ENCODE measurements around the gene SFMBT1. TPM values are rescaled to one million over a fixed set of nuclear protein-coding genes. Genes with fewer than 3 reads are reported as not detected.

Gene SFMBT1
- total RNA-seq, 2 donors from 2014 or later, result 16.7 to 17.4 TPM

DNA sequence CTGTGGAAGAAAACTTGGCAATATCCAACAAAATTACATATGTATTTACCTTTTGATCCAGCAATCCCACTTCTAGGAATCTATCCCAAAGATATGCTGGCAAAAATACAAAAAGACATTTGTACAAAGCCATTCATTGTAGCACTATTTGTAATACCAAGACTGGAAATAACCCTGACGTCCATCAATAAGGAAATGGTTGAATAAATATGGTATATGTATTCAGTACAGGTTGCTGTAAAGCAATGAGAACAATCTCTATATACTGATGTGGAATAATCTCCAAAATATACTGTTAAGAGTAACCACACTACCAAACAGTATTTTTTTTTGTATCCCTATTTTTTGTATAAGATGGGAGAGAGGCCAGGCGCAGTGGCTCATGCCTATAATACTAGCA is 83.7 kb downstream of the SFMBT1 start:
- Histone ChIP-seq H3K27ac (no peak overlapping the region), H3K36me3 (no peaks in the 10 kb centered on the region), H3K4me1 (no peaks in the 10 kb centered on the region), H3K27me3 (no peaks in the 10 kb centered on the region), H3K4me3 (no peak overlapping the region), H3K9me3 (no peaks in the 10 kb centered on the region)
- no peak for TF ChIP-seq CTCF (IDR thresholded peaks at IDR 0.05)
- DNase-seq (ENCODE audit: low spot score), result no peak

DNA sequence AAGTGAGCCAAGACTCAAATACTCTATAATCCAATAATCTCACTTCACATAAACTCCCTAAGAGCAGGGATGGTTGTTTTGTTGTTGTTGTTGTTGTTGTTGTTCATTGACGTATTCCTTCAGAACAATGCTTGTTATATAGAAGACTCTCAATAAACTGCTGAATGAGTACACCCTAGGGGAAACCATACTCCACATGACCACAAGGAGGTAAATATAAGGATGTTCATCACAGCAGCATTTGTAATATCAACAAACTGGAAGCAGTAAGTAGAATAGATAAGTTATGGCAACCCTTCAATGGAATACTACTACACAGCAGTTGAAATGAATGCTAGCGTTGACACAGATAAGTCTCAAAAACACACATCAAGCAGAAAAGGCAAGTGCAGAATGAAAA is 86.1 kb downstream of the SFMBT1 start:
- no peaks in the 10 kb centered on the region for H3K27me3 ChIP-seq
- H3K4me3 ChIP-seq, result no peak overlapping the region
- no peak for DNase-seq (ENCODE audit: low spot score)
- no peak overlapping the region for H3K27ac ChIP-seq
- no peaks in the 10 kb centered on the region for H3K9me3 ChIP-seq
- TF ChIP-seq CTCF (IDR thresholded peaks at IDR 0.05), result no peak
- H3K4me1 ChIP-seq, result no peaks in the 10 kb centered on the region
- H3K36me3 ChIP-seq, result no peaks in the 10 kb centered on the region

- Histone ChIP-seq H3K4me3 (no peak overlapping the region), H3K9me3 (no peaks in the 10 kb centered on the region), H3K27ac (no peak overlapping the region), H3K4me1 (no peaks in the 10 kb centered on the region), H3K36me3 (peaks cover 4% of the 10 kb centered on the region), H3K27me3 (no peaks in the 10 kb centered on the region)
- TF ChIP-seq CTCF (IDR thresholded peaks at IDR 0.05), result no peak
- DNase-seq (ENCODE audit: low spot score), result no peak
Observed at GRCh38 chr3:52939600-52939999, 106.3 kb downstream of the SFMBT1 start.

DNA sequence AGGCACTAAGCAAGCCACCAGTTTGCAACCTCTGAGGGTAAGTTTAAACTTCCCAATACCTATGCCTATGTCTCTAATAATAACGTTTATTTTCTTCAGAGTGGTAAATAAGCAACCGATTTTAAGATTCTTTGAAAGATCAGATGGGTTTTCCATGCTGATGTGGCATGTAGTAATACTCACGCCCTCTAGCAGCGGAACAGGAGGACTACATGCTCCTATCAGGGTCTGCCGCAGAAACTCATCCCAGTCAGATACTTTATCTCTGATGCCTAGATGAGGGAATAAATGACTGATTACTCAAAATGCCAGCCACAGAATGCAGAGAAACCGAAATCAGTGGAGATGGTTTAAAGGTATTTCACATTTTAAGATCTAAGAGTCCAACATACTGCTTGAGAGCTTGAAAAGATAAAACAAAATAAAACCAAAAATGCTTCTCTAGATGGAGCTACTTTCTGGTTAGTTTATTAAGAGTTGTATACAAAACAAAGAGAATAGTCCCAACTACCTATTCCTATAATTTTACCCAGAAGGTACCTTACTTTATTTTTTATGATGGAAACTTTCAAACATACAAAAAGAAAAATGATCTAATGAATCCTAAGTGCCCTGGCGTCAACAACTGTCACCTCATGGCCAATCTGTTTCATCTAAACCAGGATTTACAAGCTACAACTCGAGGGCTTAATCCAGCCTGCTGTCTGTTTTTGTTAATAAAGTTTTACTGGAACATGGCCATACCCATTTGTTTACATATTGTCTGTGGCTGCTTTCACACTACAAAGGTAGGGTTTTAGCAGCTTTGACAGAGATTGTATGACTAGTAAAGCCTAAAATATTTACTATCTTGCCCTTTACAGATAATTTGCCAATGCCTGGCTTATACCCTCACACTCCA is 111.0 kb downstream of the SFMBT1 start:
- DNase-seq (ENCODE audit: low spot score), result no peak

DNA sequence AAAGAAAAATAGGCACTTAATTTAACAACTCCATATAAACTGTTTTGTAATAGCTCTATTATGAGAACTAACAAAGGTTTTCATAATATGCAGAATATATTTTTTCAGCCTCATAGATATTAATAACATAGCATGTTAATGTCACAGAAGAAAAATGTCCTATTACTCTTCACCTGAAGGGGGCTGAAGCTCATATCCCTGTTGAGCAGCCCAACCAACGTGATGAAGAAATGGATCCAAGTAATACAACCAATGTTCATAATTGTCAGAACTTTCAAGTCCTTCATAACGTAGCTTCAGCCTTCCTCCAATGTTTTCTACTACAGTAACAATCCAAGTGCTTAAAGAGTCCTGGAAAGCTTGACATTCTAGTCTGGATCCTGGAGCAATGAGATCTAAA is 114.0 kb downstream of the SFMBT1 start:
- Histone ChIP-seq H3K9me3 (no peaks in the 10 kb centered on the region), H3K27ac (no peak overlapping the region), H3K4me1 (no peaks in the 10 kb centered on the region), H3K4me3 (no peak overlapping the region), H3K27me3 (no peaks in the 10 kb centered on the region), H3K36me3 (peaks cover 18% of the 10 kb centered on the region)
- no peak for TF ChIP-seq CTCF (IDR thresholded peaks at IDR 0.05)
- DNase-seq (ENCODE audit: low spot score), result no peak

More for the DNA sequence above, 111.0 kb downstream of the SFMBT1 start:
- no peak overlapping the region for H3K27ac ChIP-seq
- H3K4me3 ChIP-seq, result no peak overlapping the region
- H3K4me1 ChIP-seq, result no peaks in the 10 kb centered on the region
- no peaks in the 10 kb centered on the region for H3K9me3 ChIP-seq
- TF ChIP-seq CTCF (IDR thresholded peaks at IDR 0.05), result peak; percentile 45 to 78
- H3K36me3 ChIP-seq, result peaks cover 9% of the 10 kb centered on the region
- no peaks in the 10 kb centered on the region for H3K27me3 ChIP-seq

Measured in right atrium auricular region (tissue), 2 donors.